SU-DHL-6 (cell line): ENCODE measurements around the gene POU3F2.

Experiments
- CTCF ChIP-seq: fragments of 200-600 bp; sonication (generic); IDR thresholded peaks from one replicate; pipeline ENCODE4 v1.5.1; 2017; ENCODE audit warnings: antibody characterized with exemption, mild to moderate bottlenecking, low read length, moderate library complexity; ENCODE audit not compliant: insufficient read depth, poor library complexity, severe bottlenecking
- EZH2phosphoT487 ChIP-seq: fragments of 200-600 bp; sonication (generic), shearing (Covaris generic); conservative IDR thresholded peaks from 2 replicates; pipeline ENCODE4 v1.6.1; 2018; ENCODE audit warnings: mild to moderate bottlenecking, antibody characterized with exemption, low read length, moderate library complexity, mixed read lengths

- TF ChIP-seq CTCF = no peak
- TF ChIP-seq EZH2phosphoT487 = no peak
These were observed 2.5 kb upstream of the POU3F2 start for GRCh38 chr6:98831959-98832283.
